ENCODE data around the gene NKAPD1. TPM values are rescaled to one million over a fixed set of nuclear protein-coding genes. Genes with fewer than 3 reads are reported as not detected.
"Not testable (repeated sequence)": the region's sequence is repeated elsewhere in the genome, so short reads cannot be mapped to it uniquely, and the experiment has no call there.

NKAPD1 gene
- total RNA-seq, 1 donor from 2014 or later = 29.1 TPM

DNA sequence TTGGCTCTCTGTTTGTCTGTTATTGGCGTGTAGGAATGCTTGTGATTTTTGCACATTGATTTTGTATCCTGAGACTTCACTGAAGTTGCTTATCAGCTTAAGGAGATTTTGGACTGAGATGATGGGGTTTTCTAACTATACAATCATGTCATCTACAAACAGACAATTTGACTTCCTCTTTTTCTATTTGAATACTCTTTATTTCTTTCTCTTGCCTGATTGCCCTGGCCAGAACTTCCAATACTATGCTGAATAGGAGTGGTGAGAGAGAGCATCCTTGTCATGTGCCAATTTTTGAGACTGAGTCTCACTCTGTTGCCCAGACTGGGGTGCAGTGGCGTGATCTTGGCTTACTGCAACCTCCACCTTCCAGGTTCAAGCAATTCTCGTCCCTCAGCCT is 25.8 kb upstream of the NKAPD1 start:
- intact Hi-C loops (cut with micrococcal nuclease); H3K27ac Mint-ChIP-seq; H3K4me3 Mint-ChIP-seq; DNase-seq (ENCODE audit: low spot score); H3K9me3 Mint-ChIP-seq; H3K27me3 Mint-ChIP-seq (ENCODE audit: insufficient read depth): not testable (repeated sequence)
- peaks cover 60% of the 10 kb centered on the region for H3K36me3 Mint-ChIP-seq (ENCODE audit: low read depth)
- peaks cover 12% of the 10 kb centered on the region for H3K4me1 Mint-ChIP-seq (ENCODE audit: low read depth)

DNA sequence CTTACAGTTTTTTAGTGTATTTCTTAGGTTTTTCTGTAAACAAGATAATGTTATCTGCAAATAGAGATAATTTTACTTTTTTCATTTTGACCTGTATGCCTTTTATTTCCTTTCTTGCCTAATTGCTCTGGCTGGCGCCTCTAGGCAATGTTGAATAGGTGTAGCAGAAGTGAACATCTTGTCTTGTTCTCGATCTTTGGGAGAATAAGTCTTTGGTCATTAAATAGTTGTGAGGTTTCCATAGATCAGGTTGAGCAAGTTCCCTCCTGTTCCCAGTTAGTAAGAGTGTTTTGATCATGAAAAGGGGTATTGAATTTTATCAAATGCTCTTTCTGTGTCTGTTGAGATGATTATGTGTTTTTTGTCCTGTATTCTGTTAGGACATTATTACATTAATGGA is 24.3 kb upstream of the NKAPD1 start:
- intact Hi-C loops (cut with micrococcal nuclease) = no loop called here
- no peaks in the 10 kb centered on the region for H3K27me3 Mint-ChIP-seq (ENCODE audit: insufficient read depth)
- peaks cover 60% of the 10 kb centered on the region for H3K36me3 Mint-ChIP-seq (ENCODE audit: low read depth)

DNA sequence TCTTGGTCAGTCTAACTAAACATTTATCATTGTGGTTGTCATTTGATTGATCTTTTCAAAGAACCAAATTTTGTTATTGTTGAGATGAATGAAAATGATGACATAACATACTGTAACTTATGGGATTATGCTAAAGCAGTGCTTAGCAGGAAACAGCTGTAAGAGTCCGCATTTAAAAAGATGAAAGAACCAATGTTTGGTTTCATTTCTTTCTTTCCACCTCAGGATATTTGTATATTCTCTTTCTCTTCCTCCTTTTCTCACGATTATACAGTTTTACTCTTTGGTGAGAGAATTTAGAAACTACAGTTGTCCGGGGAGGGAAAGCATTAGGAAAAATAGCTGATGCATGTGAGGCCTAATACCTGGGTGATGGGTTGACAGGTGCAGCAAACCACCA is 23.4 kb upstream of the NKAPD1 start:
- intact Hi-C loops (cut with micrococcal nuclease) = no loop called here
- DNase-seq (ENCODE audit: low spot score) = no peak
- H3K9me3 Mint-ChIP-seq = no peaks in the 10 kb centered on the region
- H3K27ac Mint-ChIP-seq = no peak overlapping the region
- H3K36me3 Mint-ChIP-seq (ENCODE audit: low read depth) = peaks cover 62% of the 10 kb centered on the region
- H3K4me1 Mint-ChIP-seq (ENCODE audit: low read depth) = peaks cover 12% of the 10 kb centered on the region
- no peak overlapping the region for H3K4me3 Mint-ChIP-seq
- H3K27me3 Mint-ChIP-seq (ENCODE audit: insufficient read depth) = no peaks in the 10 kb centered on the region

More for the DNA sequence above, 24.3 kb upstream of the NKAPD1 start:
- peaks cover 12% of the 10 kb centered on the region for H3K4me1 Mint-ChIP-seq (ENCODE audit: low read depth)
- no peak overlapping the region for H3K27ac Mint-ChIP-seq
- H3K9me3 Mint-ChIP-seq = no peaks in the 10 kb centered on the region
- no peak for DNase-seq (ENCODE audit: low spot score)
- no peak overlapping the region for H3K4me3 Mint-ChIP-seq

- Mint-ChIP-seq H3K4me3 (no peak overlapping the region), H3K9me3 (no peaks in the 10 kb centered on the region), H3K36me3 (ENCODE audit: low read depth) (peaks cover 59% of the 10 kb centered on the region), H3K27ac (no peak overlapping the region), H3K27me3 (ENCODE audit: insufficient read depth) (no peaks in the 10 kb centered on the region), H3K4me1 (ENCODE audit: low read depth) (peaks cover 13% of the 10 kb centered on the region)
- intact Hi-C loops (cut with micrococcal nuclease) = no loop called here
- no peak for DNase-seq (ENCODE audit: low spot score)
Measured at GRCh38 chr11:112051768-112052167, 22.3 kb upstream of the NKAPD1 start.

DNA sequence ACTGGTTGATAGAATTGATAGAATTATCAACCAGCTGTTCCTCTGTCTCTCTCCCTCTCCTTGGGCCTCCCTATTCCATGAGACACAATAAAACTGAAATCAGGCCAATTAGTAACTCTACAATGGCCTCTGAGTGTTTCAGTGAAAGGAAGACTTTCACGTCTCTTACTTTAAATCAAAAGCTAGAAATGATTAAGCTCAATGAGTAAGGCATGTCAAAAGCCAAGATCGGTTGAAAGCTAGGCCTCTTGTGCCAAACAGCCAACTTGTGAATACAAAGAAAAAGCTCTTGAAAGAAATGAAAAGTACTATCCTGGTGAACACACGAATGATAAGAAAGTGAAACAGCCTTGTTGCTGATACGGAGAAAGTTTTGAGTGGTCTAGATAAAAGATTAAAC is 16.9 kb upstream of the NKAPD1 start:
- no peak for DNase-seq (ENCODE audit: low spot score)
- no peaks in the 10 kb centered on the region for H3K9me3 Mint-ChIP-seq
- no peaks in the 10 kb centered on the region for H3K27me3 Mint-ChIP-seq (ENCODE audit: insufficient read depth)
- peak overlapping the region; percentile 9 for H3K4me3 Mint-ChIP-seq
- peak overlapping the region; percentile 74 for H3K27ac Mint-ChIP-seq
- H3K4me1 Mint-ChIP-seq (ENCODE audit: low read depth) = peaks cover 13% of the 10 kb centered on the region
- peaks cover 42% of the 10 kb centered on the region for H3K36me3 Mint-ChIP-seq (ENCODE audit: low read depth)
- intact Hi-C loops (cut with micrococcal nuclease) = loop anchor here (1.0 kb wide), 1 partner anchor 25 kb away; no protein-coding TSS in a partner anchor

- Mint-ChIP-seq H3K4me1 (ENCODE audit: low read depth) (peaks cover 13% of the 10 kb centered on the region), H3K4me3 (no peak overlapping the region), H3K27ac (no peak overlapping the region), H3K36me3 (ENCODE audit: low read depth) (peaks cover 42% of the 10 kb centered on the region), H3K9me3 (no peaks in the 10 kb centered on the region), H3K27me3 (ENCODE audit: insufficient read depth) (no peaks in the 10 kb centered on the region)
- no peak for DNase-seq (ENCODE audit: low spot score)
- intact Hi-C loops (cut with micrococcal nuclease) = no loop called here
Measured at GRCh38 chr11:112058103-112058502, 16.0 kb upstream of the NKAPD1 start.

GRCh38 chr11:112062923-112063322 is 11.2 kb upstream of the NKAPD1 start:
- DNase-seq (ENCODE audit: low spot score) = no peak
- no peaks in the 10 kb centered on the region for H3K9me3 Mint-ChIP-seq
- H3K27ac Mint-ChIP-seq = no peak overlapping the region
- no peaks in the 10 kb centered on the region for H3K27me3 Mint-ChIP-seq (ENCODE audit: insufficient read depth)
- peaks cover 18% of the 10 kb centered on the region for H3K36me3 Mint-ChIP-seq (ENCODE audit: low read depth)
- intact Hi-C loops (cut with micrococcal nuclease) = no loop called here
- H3K4me1 Mint-ChIP-seq (ENCODE audit: low read depth) = peaks cover 1% of the 10 kb centered on the region
- H3K4me3 Mint-ChIP-seq = no peak overlapping the region

- no peak for DNase-seq (ENCODE audit: low spot score)
- Mint-ChIP-seq H3K27me3 (ENCODE audit: insufficient read depth) (no peaks in the 10 kb centered on the region), H3K27ac (peak overlapping the region; percentile 84), H3K36me3 (ENCODE audit: low read depth) (peaks cover 69% of the 10 kb centered on the region), H3K9me3 (no peaks in the 10 kb centered on the region), H3K4me3 (peak overlapping the region; percentile 12), H3K4me1 (ENCODE audit: low read depth) (peaks cover 54% of the 10 kb centered on the region)
- intact Hi-C loops (cut with micrococcal nuclease) = loop anchor here (1.0 kb wide), 2 partner anchors 8 to 25 kb away; partner anchors contain the start of genes NKAPD1 and PIH1D2
Measured at GRCh38 chr11:112082729-112083128, 8.6 kb downstream of the NKAPD1 start.

- peaks cover 71% of the 10 kb centered on the region for H3K36me3 Mint-ChIP-seq (ENCODE audit: low read depth)
- H3K27ac Mint-ChIP-seq = peak overlapping the region; percentile 96
- intact Hi-C loops (cut with micrococcal nuclease) = loop anchor here (1.0 to 5.0 kb wide), 11 partner anchors 12 to 1228 kb away; partner anchors contain the start of genes ALG9, CFAP68, DLAT and FDXACB1
- H3K9me3 Mint-ChIP-seq = no peaks in the 10 kb centered on the region
- peaks cover 68% of the 10 kb centered on the region for H3K4me1 Mint-ChIP-seq (ENCODE audit: low read depth)
- H3K4me3 Mint-ChIP-seq = peak overlapping the region; percentile 99
- DNase-seq (ENCODE audit: low spot score) = peak; percentile 38
- no peaks in the 10 kb centered on the region for H3K27me3 Mint-ChIP-seq (ENCODE audit: insufficient read depth)
Measured at GRCh38 chr11:112085822-112086421, 11.8 kb downstream of the NKAPD1 start.

- peak; percentile 96 for DNase-seq (ENCODE audit: low spot score)
- H3K27ac Mint-ChIP-seq = peak within 1 kb of the TSS; percentile 96
- intact Hi-C loops (cut with micrococcal nuclease) = loop anchor here (1.0 to 5.0 kb wide), 11 partner anchors 12 to 1228 kb away; partner anchors contain the start of genes ALG9, CFAP68, DLAT and FDXACB1
- H3K27me3 Mint-ChIP-seq (ENCODE audit: insufficient read depth) = no peaks in the 10 kb centered on the region
- H3K4me3 Mint-ChIP-seq = peak within 1 kb of the TSS; percentile 99
- peaks cover 76% of the 10 kb centered on the region for H3K36me3 Mint-ChIP-seq (ENCODE audit: low read depth)
- H3K4me1 Mint-ChIP-seq (ENCODE audit: low read depth) = peaks cover 66% of the 10 kb centered on the region
- no peaks in the 10 kb centered on the region for H3K9me3 Mint-ChIP-seq
Measured at GRCh38 chr11:112086422-112087191, 12.5 kb downstream of the NKAPD1 start, which contains the start of the genes SDHD and TIMM8B. Gene SDHD, plus strand, starts transcription at chr11:112086873. Its CDS starts 35 bp downstream, at chr11:112086908. Gene TIMM8B, minus strand, starts transcription at chr11:112086756. Its CDS starts 33 bp downstream, at chr11:112086723.

DNA sequence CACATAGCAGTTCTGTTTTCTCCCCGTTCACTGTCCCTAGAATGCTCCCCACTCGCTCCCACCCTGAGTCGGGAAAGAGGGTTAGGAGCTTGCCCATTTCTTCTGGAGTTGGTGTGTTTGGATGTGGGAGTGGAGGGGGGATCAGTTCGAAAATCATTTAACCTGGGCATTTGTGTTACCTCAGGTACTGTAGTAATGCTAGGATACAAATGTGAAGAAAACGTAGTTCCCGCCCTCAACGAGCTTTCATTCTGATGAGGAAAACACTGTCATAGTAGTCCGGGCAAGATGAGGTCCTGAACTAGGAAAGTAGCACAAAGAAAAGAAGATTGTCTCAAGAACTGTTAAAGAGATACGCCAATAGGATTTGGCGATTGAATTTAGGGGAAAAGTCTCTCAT is 13.1 kb downstream of the NKAPD1 start:
- Mint-ChIP-seq H3K27me3 (ENCODE audit: insufficient read depth) (no peaks in the 10 kb centered on the region), H3K4me1 (ENCODE audit: low read depth) (peaks cover 60% of the 10 kb centered on the region), H3K27ac (peak overlapping the region; percentile 96), H3K4me3 (peak overlapping the region; percentile 99), H3K9me3 (no peaks in the 10 kb centered on the region), H3K36me3 (ENCODE audit: low read depth) (peaks cover 76% of the 10 kb centered on the region)
- intact Hi-C loops (cut with micrococcal nuclease) = loop anchor here (2.0 to 5.0 kb wide), 4 partner anchors 194 to 485 kb away; partner anchors contain the start of genes ALG9, PPP2R1B and SIK2
- no peak for DNase-seq (ENCODE audit: low spot score)

- H3K27me3 Mint-ChIP-seq (ENCODE audit: insufficient read depth); H3K27ac Mint-ChIP-seq; H3K9me3 Mint-ChIP-seq; DNase-seq (ENCODE audit: low spot score); intact Hi-C loops (cut with micrococcal nuclease); H3K4me1 Mint-ChIP-seq (ENCODE audit: low read depth); H3K4me3 Mint-ChIP-seq: not testable (repeated sequence)
- peaks cover 28% of the 10 kb centered on the region for H3K36me3 Mint-ChIP-seq (ENCODE audit: low read depth)
Measured at GRCh38 chr11:112095302-112095701, 21.2 kb downstream of the NKAPD1 start.

- Mint-ChIP-seq H3K4me1 (ENCODE audit: low read depth) (peaks cover 5% of the 10 kb centered on the region), H3K27me3 (ENCODE audit: insufficient read depth) (no peaks in the 10 kb centered on the region), H3K9me3 (no peaks in the 10 kb centered on the region), H3K27ac (no peak overlapping the region), H3K4me3 (no peak overlapping the region), H3K36me3 (ENCODE audit: low read depth) (peaks cover 22% of the 10 kb centered on the region)
- intact Hi-C loops (cut with micrococcal nuclease) = no loop called here
- no peak for DNase-seq (ENCODE audit: low spot score)
Measured at GRCh38 chr11:112096194-112096593, 22.1 kb downstream of the NKAPD1 start.

All from activated T-helper 1 cell treated with anti-CD3 and anti-CD28 coated beads, Interleukin-12 subunit alpha, Interleukin-12 subunit beta, Interleukin-2, Interleukin-4 antibody, amounts not matched to agents 30 ng/mL and 10 ng/mL and 1 ng/mL, durations not matched to agents 14 hours and 24 hours and 36 hours (primary cell).